WTC11 (cell line): ENCODE measurements around the gene PLA2G4A.

ENCODE experiments used
- ATF1 ChIP-seq: sonication (generic); formaldehyde crosslinking; IDR thresholded peaks from 2 replicates; pipeline ENCODE4 v1.8.1; 2023; ENCODE audit warnings: mild to moderate bottlenecking, moderate library complexity, missing genetic modification reagents
- CTCF ChIP-seq: fragments of 200-600 bp; IDR thresholded peaks from 2 replicates; pipeline ENCODE4 v1.8.0; 2022; ENCODE audit warnings: antibody characterized with exemption
- ESRRA ChIP-seq: sonication (generic); formaldehyde crosslinking; IDR thresholded peaks from 2 replicates; pipeline ENCODE4 v1.8.1; 2022; ENCODE audit warnings: mild to moderate bottlenecking, missing genetic modification reagents, borderline replicate concordance
- JUN ChIP-seq: sonication (generic); formaldehyde crosslinking; IDR thresholded peaks from 2 replicates; pipeline ENCODE4 v1.8.0; 2023; ENCODE audit warnings: mild to moderate bottlenecking, missing genetic modification reagents
- SP1 ChIP-seq: sonication (generic); formaldehyde crosslinking; conservative IDR thresholded peaks from 2 replicates; pipeline ENCODE4 v1.8.1; 2022; ENCODE audit warnings: missing genetic modification reagents
- TF ChIP-seq, protein P1 (sequence below): fragments of 250-450 bp; sonication (Bioruptor Pico); IDR thresholded peaks from 2 replicates; pipeline ENCODE4 v1.9.0; 2021; ENCODE audit warnings: mild to moderate bottlenecking

DNA sequence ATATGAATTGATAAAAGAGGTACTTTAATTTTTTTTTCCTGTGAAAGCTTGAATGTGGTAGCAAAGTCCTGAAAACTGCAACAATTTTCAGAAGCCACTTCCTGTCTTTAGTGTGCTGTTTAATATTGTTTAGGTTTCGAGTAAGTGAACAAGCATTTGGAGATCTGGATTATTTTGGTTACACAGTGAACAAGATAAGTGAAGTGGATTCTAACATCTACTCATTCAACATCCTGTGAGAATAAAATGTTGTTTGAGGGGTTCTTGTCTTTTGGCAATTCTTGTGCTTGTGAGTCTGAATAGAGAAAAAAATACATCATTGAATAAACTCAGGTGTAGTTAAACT lies 35.2 kb upstream of the PLA2G4A start:
- TF ChIP-seq, protein P1, sequence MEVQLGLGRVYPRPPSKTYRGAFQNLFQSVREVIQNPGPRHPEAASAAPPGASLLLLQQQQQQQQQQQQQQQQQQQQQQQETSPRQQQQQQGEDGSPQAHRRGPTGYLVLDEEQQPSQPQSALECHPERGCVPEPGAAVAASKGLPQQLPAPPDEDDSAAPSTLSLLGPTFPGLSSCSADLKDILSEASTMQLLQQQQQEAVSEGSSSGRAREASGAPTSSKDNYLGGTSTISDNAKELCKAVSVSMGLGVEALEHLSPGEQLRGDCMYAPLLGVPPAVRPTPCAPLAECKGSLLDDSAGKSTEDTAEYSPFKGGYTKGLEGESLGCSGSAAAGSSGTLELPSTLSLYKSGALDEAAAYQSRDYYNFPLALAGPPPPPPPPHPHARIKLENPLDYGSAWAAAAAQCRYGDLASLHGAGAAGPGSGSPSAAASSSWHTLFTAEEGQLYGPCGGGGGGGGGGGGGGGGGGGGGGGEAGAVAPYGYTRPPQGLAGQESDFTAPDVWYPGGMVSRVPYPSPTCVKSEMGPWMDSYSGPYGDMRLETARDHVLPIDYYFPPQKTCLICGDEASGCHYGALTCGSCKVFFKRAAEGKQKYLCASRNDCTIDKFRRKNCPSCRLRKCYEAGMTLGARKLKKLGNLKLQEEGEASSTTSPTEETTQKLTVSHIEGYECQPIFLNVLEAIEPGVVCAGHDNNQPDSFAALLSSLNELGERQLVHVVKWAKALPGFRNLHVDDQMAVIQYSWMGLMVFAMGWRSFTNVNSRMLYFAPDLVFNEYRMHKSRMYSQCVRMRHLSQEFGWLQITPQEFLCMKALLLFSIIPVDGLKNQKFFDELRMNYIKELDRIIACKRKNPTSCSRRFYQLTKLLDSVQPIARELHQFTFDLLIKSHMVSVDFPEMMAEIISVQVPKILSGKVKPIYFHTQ (CRISPR knock-in tag), result no peak
- TF ChIP-seq CTCF (no peak), ESRRA (CRISPR knock-in tag) (no peak), ATF1 (no peak), JUN (CRISPR knock-in tag) (no peak), SP1 (CRISPR knock-in tag) (no peak)
